Activated CD8-positive, alpha-beta memory T cell treated with anti-CD3 and anti-CD28 coated beads for 4 hours (primary cell): Measurements from ENCODE around the gene THAP11.

ENCODE experiments used
- DNase-seq, 2 donors: peaks; one replicate each; pipeline ENCODE4 v3.0.0-alpha.2; 2020; ENCODE audit warnings: low read depth in 2 of 2

The THAP11 gene

DNA sequence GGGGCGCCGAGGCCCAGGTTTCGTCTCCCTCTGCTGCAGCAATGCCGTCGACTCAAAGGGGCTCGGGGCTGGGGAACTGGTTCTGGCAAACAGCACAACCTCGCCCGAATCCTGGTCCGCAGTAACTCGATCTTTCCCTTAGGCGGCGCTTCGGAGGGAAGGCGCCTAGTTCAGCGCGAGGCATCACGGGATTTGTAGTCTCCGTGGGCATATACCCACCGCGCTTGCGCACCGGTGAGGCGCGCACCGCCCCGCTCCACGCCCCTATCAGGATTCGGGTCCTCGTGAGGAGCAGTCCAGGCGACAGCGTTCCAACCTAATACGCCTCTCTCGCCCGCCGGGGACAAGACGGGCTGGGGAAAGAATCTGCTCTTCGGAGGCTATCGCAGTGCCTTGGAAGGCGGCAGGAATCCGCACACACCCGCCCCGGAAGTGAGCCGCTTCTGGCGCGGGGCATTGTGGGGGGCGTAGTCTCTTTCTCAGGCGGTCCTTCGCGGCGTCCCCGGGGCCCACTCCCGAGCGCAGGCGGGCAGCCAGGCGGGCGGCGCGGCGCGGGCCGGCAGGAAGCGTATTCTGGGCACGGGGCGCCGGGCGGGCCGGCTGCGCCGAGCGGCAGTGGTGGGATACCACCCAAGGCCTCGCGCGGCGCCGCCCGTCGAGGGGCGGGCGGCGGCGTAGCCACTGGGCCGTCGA, at the start of gene THAP11:
TSS of gene THAP11 (plus strand) at position 505 of the 693 bp plus-strand sequence. CDS start 235 bp downstream, outside the sequence.
- peak; percentile 85 to 92 for DNase-seq

DNA sequence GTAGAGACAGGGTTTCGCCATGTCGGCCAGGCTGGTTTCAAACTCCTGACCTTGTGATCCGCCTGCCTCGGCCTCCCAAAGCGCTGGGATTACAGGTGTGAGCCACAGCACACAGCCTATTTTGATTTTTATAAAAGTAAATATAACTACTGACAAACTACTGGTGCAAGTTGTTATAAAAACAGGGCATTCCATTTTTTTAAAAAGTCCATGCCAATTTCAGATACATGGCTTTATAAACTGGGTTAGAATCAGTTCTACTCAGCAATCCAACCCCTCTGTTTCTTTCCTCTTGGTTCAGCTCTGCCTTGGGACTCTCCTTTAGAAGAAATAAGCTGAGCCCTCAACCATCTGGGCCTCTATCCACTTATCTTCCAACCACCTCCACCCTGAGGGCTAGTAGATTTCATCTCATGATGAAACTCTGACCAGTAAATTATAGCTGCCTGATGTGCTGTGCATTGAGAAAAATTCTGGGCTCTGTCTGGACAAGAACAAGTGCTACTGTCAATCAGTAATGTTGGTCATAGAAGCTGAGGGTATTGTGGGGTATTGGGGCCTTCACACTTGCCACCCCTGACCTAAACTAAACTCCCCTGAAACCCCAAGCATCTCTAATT, 45.9 kb upstream of the THAP11 start:
- DNase-seq = no peak

DNA sequence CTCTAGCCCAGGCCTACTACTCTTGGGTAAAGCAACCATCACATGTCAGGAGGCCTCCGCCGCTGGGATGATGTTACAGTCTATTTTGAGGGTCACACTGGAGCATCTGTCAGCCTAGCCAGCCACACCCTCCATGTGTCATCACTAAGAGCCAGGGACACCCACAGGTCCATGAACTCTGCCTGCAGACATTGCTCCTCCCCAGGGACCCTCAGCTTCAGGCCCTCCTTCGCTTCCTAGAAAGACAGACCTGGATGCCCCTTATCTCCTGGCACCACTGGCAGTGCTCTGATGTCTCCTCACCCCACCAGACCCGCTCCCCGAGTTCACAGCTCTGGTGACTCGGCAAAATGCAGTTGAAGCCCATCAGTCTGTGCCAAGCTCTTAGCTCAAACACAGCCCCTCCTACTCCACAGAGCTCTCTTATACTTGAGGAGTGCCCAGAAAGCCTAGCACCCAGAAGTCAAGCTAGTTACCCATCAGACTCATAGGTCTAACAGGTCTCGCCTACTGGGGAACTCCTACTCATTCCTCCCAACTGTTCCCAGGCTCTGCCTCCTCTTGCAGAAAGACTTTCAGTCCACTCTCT, 41.7 kb upstream of the THAP11 start:
- DNase-seq = no peak

DNA sequence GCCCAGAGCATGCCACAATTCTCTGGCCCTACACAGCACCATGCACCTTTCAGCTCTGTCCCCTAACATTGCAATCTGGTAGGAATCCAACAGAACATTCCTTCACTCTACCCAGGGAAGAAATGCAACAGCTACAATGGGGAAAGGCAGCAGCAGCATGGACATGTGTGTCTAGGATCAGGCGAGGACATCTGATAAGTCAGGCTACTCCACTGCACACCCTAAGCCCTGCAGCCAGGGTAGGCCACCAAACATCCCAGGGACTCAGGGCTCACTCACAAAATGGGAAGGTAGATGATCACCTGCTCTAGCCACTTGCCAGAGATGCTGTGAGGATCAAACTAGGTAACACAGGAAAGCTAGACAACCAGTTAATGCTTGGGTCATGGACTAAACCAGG, 40.9 kb upstream of the THAP11 start:
- DNase-seq = no peak

DNA sequence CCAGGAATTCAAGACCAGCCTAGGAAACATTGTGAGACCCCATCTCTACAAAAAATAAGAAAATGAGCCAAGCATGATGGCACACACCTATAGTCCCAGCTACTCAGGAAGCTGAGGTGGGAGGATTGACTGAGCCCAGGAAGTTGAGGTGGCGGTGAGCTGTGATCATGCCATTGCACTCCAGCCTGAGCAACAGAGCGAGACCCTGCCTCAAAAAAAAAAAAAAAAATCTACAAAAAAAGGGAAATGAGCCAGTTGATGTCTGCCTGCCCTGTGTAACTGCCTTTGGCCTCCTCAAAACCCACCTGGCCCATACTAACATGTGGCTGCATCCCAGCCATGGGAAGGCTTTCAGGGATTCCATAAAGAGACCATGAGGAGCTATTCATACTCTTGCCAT, 40.2 kb upstream of the THAP11 start:
- no peak for DNase-seq

DNA sequence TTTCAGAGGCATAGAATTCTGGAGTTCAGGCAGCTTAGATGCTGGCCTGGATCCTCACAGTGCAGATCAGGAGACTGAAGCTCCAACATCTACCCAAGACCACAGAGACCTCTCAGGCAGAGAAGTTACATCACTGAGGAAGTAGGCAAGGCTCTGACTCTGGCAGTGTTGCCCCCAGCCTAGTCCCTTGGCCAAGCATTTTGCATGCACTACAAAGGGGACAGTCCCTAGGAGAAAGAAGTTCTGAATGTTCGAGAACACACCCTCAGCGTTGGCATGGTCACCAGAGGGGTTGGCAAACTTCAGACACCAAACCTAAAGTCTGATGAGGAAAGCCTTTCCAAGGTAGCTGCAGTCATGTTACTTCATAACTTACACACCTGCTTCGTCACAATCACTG, 38.2 kb upstream of the THAP11 start:
- DNase-seq = no peak

DNA sequence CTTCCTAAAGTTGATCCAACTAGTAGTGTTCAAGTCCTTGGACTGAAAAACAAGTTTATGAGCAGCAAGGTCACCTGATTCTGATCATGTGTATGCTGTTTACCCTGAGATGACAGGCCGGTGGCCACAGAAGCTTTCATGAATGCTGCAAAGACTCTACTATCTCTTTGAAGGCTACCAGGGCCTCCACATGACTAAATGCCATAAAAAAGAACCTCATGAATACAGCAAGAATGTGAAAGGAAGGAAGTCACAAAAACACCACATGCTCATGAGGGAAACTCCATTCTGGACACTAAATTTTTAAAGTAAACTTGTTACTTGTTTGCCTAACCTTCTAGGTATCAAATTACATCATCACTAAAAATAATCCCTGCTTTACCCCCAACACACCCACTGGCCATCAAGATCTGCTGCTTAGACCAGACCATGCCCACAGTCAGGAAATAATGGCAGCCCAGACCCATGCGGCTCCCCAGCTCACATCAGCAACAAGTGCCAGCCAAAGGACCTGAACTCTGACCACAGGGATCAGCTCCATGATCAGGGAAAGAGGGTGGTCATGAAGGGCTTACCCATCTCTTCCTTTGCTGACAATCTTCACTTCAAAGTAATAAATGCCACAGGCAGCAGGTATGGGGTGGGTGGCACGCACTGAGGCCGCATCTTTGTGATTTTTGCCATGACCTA, 37.1 kb upstream of the THAP11 start:
- no peak for DNase-seq

DNA sequence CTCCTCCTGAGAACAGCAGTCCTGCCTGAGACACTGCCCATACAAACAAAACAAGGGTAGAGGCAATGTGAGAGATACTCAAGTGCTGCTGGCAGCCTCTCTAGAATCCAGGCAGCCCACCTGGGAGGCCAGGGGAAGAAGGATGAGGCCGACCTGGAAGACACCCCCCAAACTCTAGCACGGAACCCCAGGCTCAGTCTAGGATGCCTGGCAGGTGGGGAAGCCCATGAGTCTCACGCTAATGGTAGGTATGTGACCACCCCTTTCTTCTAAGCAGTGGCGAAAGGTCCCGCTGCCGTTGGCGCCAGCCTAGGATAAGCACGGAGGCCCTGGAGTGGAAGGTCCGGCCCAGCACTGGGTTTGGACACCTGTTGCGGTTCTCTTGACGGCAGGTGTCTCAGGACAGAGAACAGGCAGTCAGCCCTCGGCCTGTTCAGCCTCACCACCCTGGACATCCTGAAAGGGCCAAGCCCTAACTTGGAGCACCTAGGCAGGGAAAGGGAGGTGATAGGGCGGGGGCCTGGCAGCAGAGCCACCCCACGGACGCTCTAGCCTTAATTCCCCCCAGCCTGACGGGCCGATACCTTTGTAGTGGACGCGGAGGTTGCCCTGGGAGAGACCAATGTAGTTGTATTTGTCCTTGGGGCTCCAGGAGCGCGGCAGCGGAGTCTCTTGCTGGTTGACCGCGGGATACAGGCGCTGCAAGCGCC, 36.2 kb upstream of the THAP11 start:
- DNase-seq = no peak

DNA sequence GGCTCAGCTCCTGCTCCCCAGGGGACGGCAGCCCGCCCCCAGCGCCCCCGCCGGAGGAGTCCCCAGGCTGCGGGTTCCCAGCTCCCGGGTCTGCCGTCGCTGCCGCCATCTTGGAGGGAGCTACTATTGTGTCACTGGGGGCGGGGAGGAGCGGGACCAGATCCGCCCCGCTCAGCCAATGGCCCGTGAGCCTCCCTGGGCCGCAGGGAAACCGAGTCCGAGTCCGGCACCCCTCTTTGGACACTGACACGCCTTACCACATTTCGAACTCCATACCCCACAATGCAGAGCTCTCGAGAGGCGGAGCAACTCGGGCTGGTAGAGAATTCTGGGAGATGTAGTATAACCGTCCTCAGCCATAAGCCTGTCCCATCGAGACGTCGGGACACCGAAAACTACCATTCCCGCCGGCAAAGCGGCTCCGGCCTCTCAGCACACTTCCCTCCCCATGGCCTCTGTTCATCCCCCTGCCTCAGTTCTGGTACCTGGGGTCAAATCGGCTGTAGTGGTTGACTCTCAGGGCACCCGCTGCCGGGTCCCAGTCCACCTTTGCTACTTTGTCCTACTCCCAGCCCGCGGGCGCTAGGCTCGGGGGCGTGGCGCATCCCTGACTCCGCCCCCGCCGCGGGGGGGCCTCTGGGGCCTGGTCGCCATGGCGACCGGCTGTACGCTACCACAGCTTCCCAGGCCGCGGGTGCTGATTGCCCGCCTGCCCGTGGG, 35.5 kb upstream of the THAP11 start, which contains the start of the genes RANBP10 and TSNAXIP1:
TSS of gene RANBP10 (minus strand) at position 133 of the 720 bp plus-strand sequence. CDS start at position 109, 24 bp downstream.
TSS of gene TSNAXIP1 (plus strand) at position 462 of the 720 bp plus-strand sequence. CDS start 261 bp downstream, outside the sequence.
- DNase-seq = peak; percentile 89 to 96

DNA sequence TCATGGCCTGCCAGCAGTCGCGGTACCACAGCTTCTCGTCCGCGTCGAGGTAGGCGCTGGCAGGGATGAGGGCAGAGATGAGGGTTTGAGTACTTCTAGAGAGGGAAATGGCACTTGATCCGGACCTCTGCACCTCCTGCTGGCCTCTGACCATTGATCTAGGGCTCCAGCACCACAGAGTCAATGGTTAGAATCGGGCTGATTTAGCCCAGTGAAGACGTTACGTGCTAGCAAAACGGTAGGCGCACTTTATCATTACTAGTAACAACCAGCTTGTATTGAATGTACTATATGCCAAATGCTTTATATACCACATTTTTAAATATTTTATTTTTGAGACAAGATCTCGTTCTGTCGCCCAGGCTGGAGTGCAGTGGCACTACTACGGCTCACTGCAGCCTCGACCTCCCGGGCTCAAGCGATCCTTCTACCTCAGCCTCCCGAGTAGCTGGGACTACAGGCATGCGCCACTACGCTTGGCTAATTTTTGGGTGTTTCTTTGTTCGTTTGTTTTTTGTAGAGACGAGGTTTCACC, 34.9 kb upstream of the THAP11 start:
- DNase-seq = no peak

DNA sequence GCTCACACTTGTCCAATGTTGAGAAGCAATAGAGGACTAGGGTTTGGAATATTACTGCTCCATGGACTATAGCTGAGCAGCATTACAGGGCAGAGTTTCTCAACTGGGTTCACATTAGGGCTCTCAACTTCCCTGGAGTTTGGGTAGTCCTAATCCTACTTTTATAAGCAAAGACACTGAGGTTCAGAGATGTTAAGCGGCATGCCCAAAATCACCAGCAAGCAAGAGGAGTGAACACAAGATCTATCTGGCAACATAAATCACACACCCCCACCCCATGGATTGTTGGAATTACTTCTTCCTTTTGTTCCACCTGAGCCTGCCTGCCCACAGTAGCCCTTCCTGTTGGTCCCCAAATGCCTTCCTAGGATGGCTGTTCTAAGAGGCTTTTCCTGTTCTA, 30.2 kb upstream of the THAP11 start:
- DNase-seq = no peak

DNA sequence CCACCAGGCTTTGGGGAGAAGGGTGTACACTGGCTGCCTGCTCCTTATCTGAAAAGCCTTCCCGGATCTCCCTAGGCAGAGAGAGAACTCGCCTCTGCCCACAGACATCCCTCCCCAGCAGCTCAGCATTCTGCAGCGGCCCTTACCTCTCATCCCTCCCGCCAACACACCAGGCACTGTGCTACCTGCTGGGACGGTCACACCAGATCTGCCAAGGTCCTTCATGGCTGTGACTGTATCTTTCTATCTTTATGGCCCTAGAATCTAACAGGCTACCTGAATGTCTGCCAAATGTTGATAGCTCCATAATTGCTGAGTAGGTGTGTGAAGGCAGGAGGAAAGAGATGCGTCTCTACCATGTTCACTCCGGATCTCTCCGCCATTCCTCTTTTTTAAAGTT, 27.6 kb upstream of the THAP11 start:
- no peak for DNase-seq

DNA sequence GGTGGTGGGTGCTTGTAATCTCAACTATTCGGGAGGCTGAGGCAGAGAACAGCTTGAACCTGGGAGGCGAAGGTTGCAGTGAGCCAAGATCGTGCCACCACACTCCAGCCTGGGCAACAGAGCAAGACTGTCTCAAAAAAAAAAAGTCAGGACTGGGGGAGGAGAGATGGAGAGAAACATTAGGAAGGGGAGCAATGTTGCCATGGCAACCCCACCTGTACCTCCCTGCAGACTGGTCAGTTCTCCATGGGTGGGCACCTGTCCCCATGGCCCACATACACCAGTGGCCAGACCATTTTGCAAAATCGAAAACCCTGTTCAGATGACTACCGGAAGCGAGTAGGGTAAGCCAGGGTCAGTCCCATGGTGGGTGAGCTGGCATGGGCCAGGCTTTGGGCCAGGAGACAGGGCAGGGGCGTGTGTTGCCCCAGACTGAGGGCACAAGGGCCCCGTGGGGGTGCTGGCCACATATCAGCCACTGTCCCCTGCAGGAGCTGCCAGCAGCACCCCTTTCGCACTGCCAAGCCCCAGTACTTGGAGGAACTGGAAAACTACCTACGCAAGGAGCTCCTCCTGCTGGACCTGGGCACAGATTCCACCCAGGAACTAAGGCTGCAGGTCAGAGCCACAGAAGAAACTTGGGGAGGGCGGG, 21.4 kb upstream of the THAP11 start:
- no peak for DNase-seq

DNA sequence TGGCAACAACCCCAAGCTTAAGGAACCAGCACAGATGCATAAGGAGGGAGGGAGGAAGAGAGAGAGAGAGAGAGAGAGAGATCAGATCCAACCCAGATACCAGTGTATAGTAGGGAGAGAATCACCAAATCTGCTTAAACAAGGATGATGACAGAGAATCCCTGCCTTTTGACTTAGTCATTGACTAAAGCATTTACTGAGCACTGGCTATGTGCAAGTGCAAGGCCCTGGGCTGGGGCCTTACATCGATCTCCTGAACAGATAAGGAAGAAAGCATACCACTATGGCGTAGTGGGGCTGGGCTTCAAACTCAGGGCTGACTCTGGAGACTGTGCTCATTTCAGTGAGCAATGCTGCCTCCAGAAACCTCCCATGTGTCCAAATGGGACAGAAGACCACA, 19.6 kb upstream of the THAP11 start:
- no peak for DNase-seq

DNA sequence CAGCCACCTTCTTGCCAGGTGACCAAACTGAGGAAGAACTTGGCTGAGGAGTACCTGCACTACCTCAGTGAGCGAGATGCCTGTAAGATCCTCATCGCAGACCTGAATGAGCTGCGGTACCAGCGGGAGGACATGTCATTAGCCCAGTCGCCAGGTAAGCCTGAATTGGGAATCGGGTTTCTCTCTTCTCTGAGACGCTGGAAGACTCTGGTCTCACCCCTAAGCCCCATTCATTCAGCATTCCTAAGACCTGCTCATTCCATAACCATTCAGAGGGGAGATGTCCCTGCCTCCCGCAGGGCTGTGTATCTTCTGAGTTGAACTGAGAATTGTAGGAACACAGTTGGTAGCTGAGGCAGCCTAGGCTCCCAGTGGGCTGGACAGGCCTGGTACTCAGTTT, 17.0 kb upstream of the THAP11 start:
- no peak for DNase-seq

DNA sequence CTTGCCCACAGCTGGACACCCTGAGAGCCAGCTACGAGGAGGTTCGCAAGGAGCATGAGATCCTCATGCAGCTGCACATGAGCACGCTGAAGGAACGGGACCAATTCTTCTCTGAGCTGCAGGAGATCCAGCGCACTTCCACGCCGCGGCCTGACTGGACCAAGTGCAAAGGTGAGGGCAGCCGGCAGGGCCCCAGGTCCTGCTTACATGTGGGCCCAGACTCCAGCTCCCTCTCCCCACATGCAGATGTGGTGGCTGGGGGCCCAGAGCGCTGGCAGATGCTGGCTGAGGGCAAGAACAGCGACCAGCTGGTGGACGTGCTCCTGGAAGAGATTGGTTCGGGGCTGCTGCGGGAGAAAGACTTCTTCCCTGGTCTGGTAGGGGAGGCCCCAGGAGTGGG, 16.2 kb upstream of the THAP11 start:
- no peak for DNase-seq

DNA sequence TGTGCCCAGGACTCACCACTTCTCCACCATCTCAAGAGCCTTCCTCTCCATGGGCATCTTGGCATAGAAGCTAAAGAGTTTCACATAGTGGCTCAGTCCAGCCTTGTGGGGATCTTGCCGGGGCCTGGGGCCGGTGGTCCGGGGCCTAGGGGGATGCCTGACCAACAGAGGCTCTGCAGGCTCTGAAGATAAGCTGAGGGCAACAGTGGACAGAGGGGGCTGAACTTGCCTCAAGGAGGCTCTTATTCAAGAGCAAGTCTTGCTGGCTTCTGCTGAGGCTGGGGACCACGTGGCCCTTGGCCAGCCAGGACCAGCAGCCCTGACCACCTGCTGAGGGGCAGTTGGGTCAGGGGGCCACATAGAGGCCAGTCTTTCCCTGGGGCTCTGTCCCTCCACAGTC, 13.5 kb upstream of the THAP11 start:
- no peak for DNase-seq

DNA sequence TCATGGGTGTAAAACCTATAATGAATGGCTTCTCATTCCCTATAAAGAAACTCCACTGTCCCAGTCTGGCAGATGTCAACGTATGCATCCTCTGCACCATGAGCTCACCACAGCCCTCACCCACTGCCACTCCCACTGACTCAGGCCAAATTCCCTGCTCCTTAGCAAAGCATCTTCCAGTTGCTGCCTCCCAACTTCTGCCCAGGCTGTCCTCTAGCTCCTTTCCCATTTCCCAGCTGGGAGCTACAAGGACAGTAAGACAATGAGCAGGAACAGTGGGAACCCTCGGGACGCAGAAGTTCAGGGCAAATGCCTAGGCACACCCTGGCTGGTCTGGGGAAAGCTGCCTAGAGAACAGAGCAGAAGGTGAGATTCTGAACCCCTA, 9.1 kb upstream of the THAP11 start:
- no peak for DNase-seq

DNA sequence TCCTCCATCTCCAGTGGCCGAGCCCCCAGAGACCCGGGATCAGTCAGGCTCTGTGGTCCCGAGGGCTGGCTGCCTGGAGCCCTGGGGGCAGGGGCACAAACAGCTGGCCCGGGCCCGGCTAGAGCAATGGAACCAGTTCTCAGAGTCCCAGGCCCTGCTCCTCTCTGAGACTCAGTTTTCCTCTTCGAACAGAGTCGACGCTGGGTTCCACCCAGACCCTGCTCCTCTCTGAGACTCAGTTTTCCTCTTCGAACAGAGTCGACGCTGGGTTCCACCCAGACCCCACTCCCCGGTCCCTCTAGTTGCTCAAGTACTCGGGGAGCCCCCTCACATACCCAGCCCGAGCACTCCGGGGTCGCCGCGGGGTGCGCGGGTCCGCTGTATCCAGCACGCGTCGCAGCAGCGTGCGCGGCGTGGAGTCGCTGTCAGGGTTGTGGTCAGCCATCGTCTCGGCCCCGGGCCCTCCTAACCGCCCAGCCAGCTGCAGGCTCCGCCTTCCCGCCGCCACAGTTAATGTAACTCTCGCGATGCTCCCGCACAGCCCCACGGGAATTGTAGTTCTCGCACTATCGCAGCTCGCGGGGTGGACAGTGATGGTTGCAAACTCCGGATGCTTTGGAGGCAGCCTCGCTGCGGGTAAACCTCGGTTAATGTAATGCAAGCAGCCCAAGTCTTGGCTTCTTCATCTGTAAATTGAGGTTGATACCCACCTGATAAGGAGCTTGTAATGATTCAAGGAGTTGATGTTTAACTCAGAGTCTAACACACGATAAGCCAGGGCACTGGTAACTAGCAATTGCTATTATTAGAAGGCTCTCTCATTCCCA, 8.5 kb upstream of the THAP11 start:
- peak; percentile 80 for DNase-seq

DNA sequence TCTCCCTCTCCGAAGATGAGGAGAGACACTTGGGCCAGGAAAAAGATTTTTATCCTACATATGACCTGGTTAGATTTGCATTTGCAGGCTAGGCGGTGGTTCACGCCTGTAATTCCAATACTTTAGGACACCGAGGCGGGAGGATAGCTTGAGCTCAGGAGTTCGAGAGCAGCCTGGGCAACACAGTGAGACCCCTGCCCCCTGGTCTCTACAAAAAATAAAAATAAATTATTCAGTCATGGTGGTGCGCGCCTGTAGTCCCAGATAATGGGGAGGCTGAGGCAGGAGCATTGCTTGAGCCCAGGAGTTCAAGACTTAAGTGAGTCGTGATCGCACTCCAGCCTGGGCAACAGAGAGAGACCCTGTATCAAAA, 7.9 kb upstream of the THAP11 start:
- no peak for DNase-seq
